ENCODE measurements around the gene MARK1.

GRCh38 chr1:220500372-220500771, 27.6 kb upstream of the MARK1 start:
- TF ChIP-seq CTCF (IDR thresholded peaks at IDR 0.05): no peak
- no peak for TF ChIP-seq POLR2A (IDR thresholded peaks at IDR 0.05)
